H54 (cell line): ENCODE results near the gene RND1.
"Not testable (repeated sequence)": the region's sequence is repeated elsewhere in the genome, so short reads cannot be mapped to it uniquely, and the experiment has no call there.

Experiments
- DNase-seq: peaks from one replicate; pipeline ENCODE4 v3.0.0; 2011; ENCODE audit warnings: low spot score, mixed read lengths; ENCODE audit not compliant: insufficient read length
- FAIRE-seq: peaks from 3 replicates; lab custom pipeline; 2011; peaks lifted over from hg19 to GRCh38; lab: Jason Lieb, UNC
- POLR2A ChIP-seq: IDR thresholded peaks from 2 replicates; pipeline ENCODE4 v1.6.1; 2011; ENCODE audit warnings: low read depth, mild to moderate bottlenecking, low read length

RND1 gene

GRCh38 chr12:48882315-48882687 is 16.6 kb upstream of the RND1 start:
- TF ChIP-seq POLR2A, result no peak
- FAIRE-seq (no peak), DNase-seq (no peak)

GRCh38 chr12:48881686-48882314 is 16.1 kb upstream of the RND1 start:
- no peak for TF ChIP-seq POLR2A
- DNase-seq, result no peak
- no peak for FAIRE-seq

GRCh38 chr12:48880647-48881046 is 15.0 kb upstream of the RND1 start:
- TF ChIP-seq POLR2A, result no peak
- FAIRE-seq (no peak), DNase-seq (no peak)

GRCh38 chr12:48878548-48878947 is 12.9 kb upstream of the RND1 start:
- FAIRE-seq, result no peak
- TF ChIP-seq POLR2A, result no peak
- DNase-seq, result no peak

- DNase-seq (no peak), FAIRE-seq (no peak)
- no peak for TF ChIP-seq POLR2A
Measured at GRCh38 chr12:48875944-48876515, 10.4 kb upstream of the RND1 start.

- DNase-seq, FAIRE-seq: not testable (repeated sequence)
Measured at GRCh38 chr12:48873534-48873933, 7.9 kb upstream of the RND1 start.

- no peak for TF ChIP-seq POLR2A
- FAIRE-seq (no peak), DNase-seq (no peak)
Measured at GRCh38 chr12:48873096-48873495, 7.4 kb upstream of the RND1 start.

GRCh38 chr12:48869191-48869590 is 3.5 kb upstream of the RND1 start:
- no peak for TF ChIP-seq POLR2A
- DNase-seq, result no peak
- FAIRE-seq, result no peak

GRCh38 chr12:48868451-48868850 is 2.8 kb upstream of the RND1 start:
- FAIRE-seq (no peak), DNase-seq (no peak)
- TF ChIP-seq POLR2A, result no peak

GRCh38 chr12:48866052-48866711 is 512 bp upstream of the RND1 start:
- DNase-seq (no peak), FAIRE-seq (no peak)
- no peak for TF ChIP-seq POLR2A

GRCh38 chr12:48863291-48863690 is 2.4 kb downstream of the RND1 start:
- TF ChIP-seq POLR2A, result no peak
- DNase-seq (no peak), FAIRE-seq (no peak)

GRCh38 chr12:48862760-48863159 is 2.9 kb downstream of the RND1 start:
- DNase-seq (no peak), FAIRE-seq (no peak)
- TF ChIP-seq POLR2A, result no peak

- FAIRE-seq, result no peak
- TF ChIP-seq POLR2A, result no peak
- no peak for DNase-seq
Measured at GRCh38 chr12:48861111-48861510, 4.6 kb downstream of the RND1 start.

- FAIRE-seq, DNase-seq: not testable (repeated sequence)
Measured at GRCh38 chr12:48860236-48860635, 5.4 kb downstream of the RND1 start.

- TF ChIP-seq POLR2A, result no peak
- DNase-seq, result no peak
- no peak for FAIRE-seq
Measured at GRCh38 chr12:48859607-48860006, 6.1 kb downstream of the RND1 start.
